NCI-H748 (cell line): ENCODE results near the gene APCDD1.
"Not testable (repeated sequence)": the region's sequence is repeated elsewhere in the genome, so short reads cannot be mapped to it uniquely, and the experiment has no call there.

Source experiments
- DNase-seq: peaks from one replicate; lab custom pipeline; 2025; ENCODE audit not compliant: unreplicated experiment; lab: John Stamatoyannopoulos, UW

APCDD1 gene

DNA sequence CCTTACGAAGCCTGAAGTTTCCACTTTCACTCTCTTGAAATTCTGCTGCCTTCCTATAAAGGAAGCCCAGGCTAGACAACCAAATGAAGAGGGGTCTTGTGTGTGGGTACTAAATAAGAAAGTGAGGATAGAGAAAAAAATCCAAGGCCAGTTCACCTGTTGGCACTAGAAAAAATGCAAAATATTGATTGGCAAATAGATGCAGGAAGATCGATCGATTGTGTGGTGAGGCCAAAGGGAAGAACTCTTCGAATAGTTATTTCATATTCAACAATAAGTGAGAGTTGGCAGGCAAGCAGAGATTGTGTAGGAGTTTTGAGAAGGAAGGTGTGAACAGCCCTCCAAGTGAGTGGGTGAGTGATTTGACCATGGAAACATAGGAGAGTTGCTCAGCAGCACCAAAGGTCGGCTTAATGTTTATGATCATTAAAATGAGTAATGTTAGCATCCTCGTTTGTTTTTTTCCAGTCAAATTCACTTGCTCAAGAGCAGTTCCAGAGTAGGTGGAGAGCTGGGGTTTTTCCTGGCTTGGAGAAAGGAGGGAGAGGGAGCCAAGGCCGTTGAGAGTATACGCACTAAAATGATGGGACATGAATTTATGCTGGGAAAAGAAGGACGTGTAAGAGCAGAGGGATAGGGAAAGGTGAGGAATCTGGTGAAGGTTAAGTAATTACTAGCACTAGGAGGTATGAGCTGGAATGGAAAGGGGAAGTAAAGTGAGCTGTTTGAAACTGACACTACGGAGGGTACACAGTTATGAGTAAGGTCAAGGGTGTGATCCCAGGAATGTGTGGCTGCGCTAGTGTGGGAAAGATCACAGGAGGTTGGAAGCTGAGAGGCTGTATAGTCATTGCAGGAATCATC is 70.3 kb downstream of the APCDD1 start:
- DNase-seq, result no peak

DNA sequence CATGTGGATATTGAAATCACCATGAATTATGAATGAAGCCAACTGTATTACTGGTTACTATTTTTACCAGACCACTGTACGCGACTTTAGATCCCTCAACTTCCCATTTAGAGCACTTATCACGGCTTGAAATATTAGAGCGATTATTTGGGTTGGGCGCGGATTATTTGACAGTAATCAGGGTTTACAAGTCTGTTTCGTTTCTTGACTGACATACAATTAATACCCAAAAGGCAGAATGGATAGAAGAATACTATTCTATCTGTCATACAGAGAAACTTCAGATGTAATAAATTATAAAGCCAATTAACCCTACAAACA is 70.9 kb downstream of the APCDD1 start:
- no peak for DNase-seq

DNA sequence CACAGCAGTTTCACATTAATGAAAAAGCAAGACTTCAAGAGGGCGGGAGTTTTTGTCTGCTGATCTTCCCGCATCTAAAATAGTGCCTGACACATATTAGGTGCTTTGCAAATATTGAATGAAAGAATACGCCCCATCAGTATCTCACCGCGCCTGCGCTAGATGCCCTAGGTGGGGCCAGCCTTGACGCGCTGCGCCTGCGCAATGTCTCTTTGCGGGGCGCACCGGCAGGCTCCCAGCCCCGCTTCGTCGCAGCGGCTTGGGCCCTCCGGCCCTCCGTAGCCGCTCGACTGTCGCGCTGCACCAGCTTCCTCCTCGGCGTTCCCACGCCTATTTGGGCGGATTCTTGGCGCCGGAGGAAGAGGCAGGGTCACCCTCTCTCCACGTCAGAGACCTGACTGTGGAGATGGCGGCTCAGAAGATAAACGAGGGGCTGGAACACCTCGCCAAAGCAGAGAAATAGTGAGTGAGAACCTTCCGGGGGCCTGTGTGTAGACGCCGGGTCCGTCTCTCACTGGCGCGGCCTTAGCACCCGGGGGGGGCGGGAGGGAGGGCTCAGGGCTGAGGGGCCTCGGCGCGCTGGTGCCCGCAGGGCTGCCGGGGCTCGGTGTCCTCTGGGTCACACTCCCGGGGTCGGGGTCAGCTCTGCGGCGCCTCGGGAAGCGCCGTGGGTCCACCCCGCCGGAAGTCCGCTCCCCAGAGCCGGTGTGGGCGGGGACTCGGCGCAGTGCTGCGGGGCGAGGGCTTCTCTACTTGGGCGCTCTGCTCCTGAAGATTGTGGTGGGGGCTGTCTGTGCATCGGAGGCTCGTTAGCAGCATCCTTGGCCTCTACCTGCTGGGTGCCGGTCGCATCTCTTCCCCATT is 71.5 kb downstream of the APCDD1 start, which contains the start of gene NAPG:
TSS of gene NAPG (plus strand) at position 331 of the 864 bp plus-strand sequence. CDS start at position 407, 76 bp downstream.
- peak; percentile 96 for DNase-seq

DNA sequence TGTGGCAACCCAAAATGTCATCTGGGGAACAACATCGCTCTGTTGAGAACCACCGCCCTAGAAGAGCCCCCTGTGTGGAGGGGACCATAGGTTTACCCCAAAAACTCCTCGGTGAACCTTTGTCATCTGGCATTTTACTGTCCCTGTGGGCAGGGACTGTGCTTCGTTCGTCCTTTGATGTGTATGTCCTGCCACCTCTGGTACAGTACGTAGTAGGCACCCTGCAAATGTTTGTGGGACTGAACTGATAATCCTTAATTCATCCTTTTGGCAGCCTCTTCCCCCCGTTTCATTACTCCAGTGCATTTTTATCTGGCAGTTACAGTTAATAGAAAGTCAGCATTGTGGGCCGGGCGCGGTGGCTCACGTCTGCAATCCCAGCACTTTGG is 72.1 kb downstream of the APCDD1 start:
- DNase-seq, result peak; percentile 51

DNA sequence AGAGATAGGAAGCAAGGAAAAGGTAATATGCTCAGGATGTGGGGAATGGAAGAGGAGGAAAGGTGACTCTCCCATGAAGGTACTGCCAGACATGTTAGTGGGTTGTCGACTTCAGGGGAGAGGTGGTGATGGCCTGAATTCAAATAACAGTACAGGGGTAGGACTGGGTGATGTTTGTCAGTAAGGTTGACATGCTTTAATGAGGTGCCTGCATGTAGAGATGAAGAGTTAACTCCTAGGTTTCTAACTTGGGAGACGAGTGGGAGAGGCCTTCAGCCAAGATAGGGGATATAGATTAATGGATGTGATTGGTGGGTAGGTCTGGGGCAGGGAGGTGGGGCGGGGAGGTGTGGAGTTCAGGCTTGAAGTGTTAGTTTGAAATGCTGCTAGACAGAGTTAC is 74.0 kb downstream of the APCDD1 start:
- DNase-seq, result no peak

DNA sequence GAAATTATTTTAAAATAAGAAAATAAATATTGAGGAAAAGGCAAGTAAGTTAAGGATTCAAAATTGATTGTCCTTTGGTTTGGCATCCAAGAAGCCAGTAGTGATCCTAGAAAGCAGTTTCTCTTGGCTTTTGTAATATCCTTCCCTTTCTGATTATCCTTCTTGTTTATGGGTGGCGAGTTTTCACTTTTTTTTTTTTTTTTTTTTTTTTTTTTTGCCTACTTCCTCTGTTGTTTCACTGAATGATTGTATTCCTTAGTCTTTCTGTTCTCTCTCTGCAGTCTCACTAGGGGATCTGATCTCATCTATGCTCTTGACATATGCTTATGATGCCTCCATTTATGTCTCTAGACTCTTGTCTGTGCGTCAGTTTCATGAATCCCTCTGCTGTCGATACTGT is 75.6 kb downstream of the APCDD1 start:
- no peak for DNase-seq

DNA sequence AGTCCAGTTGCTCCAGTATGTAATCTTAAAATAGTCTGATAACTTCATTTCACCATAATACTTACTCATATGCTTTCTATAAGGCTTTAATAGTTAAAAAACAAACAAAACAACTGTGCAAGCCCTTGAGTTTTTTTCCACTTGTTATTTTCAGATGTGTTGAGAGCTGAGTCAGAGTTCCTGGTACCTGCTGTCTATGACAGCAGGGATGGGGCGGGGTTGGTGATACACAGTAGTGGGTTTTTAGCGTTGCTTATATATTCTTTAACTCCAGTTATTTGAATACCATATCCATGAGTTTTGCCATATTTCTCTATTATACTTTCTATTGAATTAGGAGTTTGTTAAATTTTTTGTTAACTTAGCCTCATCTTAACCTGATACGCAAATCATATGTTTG is 76.4 kb downstream of the APCDD1 start:
- no peak for DNase-seq

DNA sequence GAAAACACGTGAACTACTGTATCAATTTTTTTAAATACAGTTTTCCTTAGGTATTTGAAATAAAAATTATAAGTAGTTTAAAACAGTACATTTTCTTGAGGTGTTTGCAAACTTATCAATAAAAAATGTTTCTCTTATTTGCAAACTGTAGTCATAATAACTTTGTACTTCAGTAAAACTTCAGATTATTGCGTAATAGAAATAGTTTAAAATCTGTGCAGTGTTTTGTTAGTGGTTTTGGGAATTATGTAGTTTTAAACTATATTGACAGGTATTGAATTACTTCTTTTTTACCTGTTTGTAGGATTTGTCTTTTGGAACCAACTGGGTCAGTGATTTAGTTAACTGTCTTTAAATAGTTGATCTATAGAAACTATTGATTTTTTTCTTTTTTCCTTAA is 78.7 kb downstream of the APCDD1 start:
- no peak for DNase-seq

DNA sequence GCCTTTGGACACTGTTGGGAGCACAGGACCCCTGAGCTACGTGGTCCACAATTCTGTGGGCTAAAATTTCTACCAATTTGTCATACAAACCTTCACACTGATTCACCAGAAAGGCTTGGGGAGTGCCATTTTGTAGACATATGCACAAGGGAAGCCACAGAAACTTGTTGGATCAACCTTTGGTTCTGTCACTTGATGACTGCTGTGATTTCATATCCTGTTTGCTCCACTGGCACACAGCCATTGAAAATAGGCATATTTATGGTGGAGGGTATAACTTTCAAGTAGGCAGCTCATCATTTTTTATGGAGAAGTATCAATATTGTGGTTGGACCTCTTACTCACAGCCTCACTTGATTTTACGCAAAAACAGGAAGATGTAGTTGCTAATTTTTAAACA is 81.8 kb downstream of the APCDD1 start:
- no peak for DNase-seq

DNA sequence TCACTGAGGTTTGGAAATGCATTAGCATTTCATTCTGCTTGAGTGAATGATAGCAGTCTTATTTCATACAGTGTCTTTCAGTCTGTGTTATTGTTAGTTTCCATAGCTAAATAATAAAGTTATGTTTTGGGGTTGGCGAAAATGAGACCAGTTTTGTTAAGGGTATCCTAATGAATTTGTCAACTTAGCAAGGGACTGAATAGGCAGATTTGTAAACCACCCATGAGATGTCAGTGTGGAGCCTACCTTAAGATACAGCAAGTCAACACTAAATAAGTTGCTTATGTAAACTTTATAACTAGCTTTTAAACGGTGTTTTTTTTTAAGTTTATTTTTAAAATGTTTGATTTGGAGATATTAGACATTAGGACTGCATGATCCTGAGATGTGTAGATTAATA is 83.3 kb downstream of the APCDD1 start:
- DNase-seq, result no peak

DNA sequence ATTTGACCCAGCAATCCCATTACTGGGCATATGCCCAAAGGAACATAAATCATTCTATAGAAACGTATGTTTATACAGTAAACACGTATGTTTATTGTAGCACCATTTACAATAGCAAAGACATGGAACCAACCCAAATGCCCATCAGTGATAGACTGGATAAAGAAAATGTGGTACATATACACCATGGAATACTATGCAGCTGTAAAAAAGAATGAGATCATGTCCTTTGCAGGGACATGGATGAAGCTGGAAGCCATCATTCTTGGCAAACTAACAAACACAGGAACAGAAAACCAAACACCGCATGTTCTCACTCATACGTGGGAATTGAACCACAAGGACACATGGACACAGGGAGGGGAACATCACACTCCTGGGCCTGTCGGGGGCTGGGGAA is 84.7 kb downstream of the APCDD1 start:
- not testable (repeated sequence) for DNase-seq
